ENCODE data around the gene NCAM2. TPM values are rescaled to one million over a fixed set of nuclear protein-coding genes. Genes with fewer than 3 reads are reported as not detected.

Gene NCAM2
- total RNA-seq, 1 donor from 2014 or later: under 0.01 TPM

- H3K4me3 ChIP-seq (ENCODE audit: low read depth, low read length): no peak overlapping the region
- no peak for TF ChIP-seq CTCF (IDR thresholded peaks at IDR 0.05; ENCODE audit: insufficient read depth, low read length, poor library complexity, severe bottlenecking)
- no peaks in the 10 kb centered on the region for H3K27me3 ChIP-seq (ENCODE audit: control insufficient read depth, insufficient read depth, low read length)
- DNase-seq (ENCODE audit: low read depth): no peak
- H3K36me3 ChIP-seq (ENCODE audit: control insufficient read depth, insufficient read depth, low read length): no peaks in the 10 kb centered on the region
Measured at GRCh38 chr21:21345872-21346271, 347.7 kb downstream of the NCAM2 start.

GRCh38 chr21:21366277-21366676, 368.1 kb downstream of the NCAM2 start:
- no peak for DNase-seq (ENCODE audit: low read depth)
- no peaks in the 10 kb centered on the region for H3K36me3 ChIP-seq (ENCODE audit: control insufficient read depth, insufficient read depth, low read length)
- TF ChIP-seq CTCF (IDR thresholded peaks at IDR 0.05; ENCODE audit: insufficient read depth, low read length, poor library complexity, severe bottlenecking): no peak
- no peaks in the 10 kb centered on the region for H3K27me3 ChIP-seq (ENCODE audit: control insufficient read depth, insufficient read depth, low read length)
- H3K4me3 ChIP-seq (ENCODE audit: low read depth, low read length): no peak overlapping the region

GRCh38 chr21:21367583-21367982, 369.4 kb downstream of the NCAM2 start:
- Histone ChIP-seq H3K36me3 (ENCODE audit: control insufficient read depth, insufficient read depth, low read length) (no peaks in the 10 kb centered on the region), H3K4me3 (ENCODE audit: low read depth, low read length) (no peak overlapping the region), H3K27me3 (ENCODE audit: control insufficient read depth, insufficient read depth, low read length) (no peaks in the 10 kb centered on the region)
- no peak for TF ChIP-seq CTCF (IDR thresholded peaks at IDR 0.05; ENCODE audit: insufficient read depth, low read length, poor library complexity, severe bottlenecking)
- DNase-seq (ENCODE audit: low read depth): no peak

GRCh38 chr21:21373969-21374368, 375.8 kb downstream of the NCAM2 start:
- Histone ChIP-seq H3K4me3 (ENCODE audit: low read depth, low read length) (no peak overlapping the region), H3K36me3 (ENCODE audit: control insufficient read depth, insufficient read depth, low read length) (no peaks in the 10 kb centered on the region), H3K27me3 (ENCODE audit: control insufficient read depth, insufficient read depth, low read length) (no peaks in the 10 kb centered on the region)
- no peak for DNase-seq (ENCODE audit: low read depth)
- TF ChIP-seq CTCF (IDR thresholded peaks at IDR 0.05; ENCODE audit: insufficient read depth, low read length, poor library complexity, severe bottlenecking): no peak

GRCh38 chr21:21383126-21383525, 384.9 kb downstream of the NCAM2 start:
- no peak for DNase-seq (ENCODE audit: low read depth)
- no peak for TF ChIP-seq CTCF (IDR thresholded peaks at IDR 0.05; ENCODE audit: insufficient read depth, low read length, poor library complexity, severe bottlenecking)
- Histone ChIP-seq H3K27me3 (ENCODE audit: control insufficient read depth, insufficient read depth, low read length) (no peaks in the 10 kb centered on the region), H3K4me3 (ENCODE audit: low read depth, low read length) (no peak overlapping the region), H3K36me3 (ENCODE audit: control insufficient read depth, insufficient read depth, low read length) (no peaks in the 10 kb centered on the region)

- no peak for TF ChIP-seq CTCF (IDR thresholded peaks at IDR 0.05; ENCODE audit: insufficient read depth, low read length, poor library complexity, severe bottlenecking)
- Histone ChIP-seq H3K36me3 (ENCODE audit: control insufficient read depth, insufficient read depth, low read length) (no peaks in the 10 kb centered on the region), H3K27me3 (ENCODE audit: control insufficient read depth, insufficient read depth, low read length) (no peaks in the 10 kb centered on the region), H3K4me3 (ENCODE audit: low read depth, low read length) (no peak overlapping the region)
- DNase-seq (ENCODE audit: low read depth): no peak
Measured at GRCh38 chr21:21384977-21385376, 386.8 kb downstream of the NCAM2 start.

Measured in kidney epithelial cell (primary cell).